ENCODE data around the gene CSAD. TPM values are rescaled to one million over a fixed set of nuclear protein-coding genes. Genes with fewer than 3 reads are reported as not detected.

CSAD gene
- total and polyA plus RNA-seq, 2 donors (not counting 1 experiment from before 2014, with no cell fraction given) = 57.0 to 64.6 TPM

GRCh38 chr12:53193985-53194716 lies 13.4 kb upstream of the CSAD start:
- intact Hi-C loops (cut with micrococcal nuclease) = no loop called here
- peaks cover 12% of the 10 kb centered on the region for H3K79me2 ChIP-seq (ENCODE audit: control insufficient read depth, insufficient read depth, low read length)
- CTCF ChIA-PET = interaction anchor here (1.0 to 15.7 kb wide), 7 partner anchors 9 to 101 kb away, joined by 3 to 201 read pairs (median 4); partner anchors contain the start of genes CSAD, ITGB7 and PFDN5

More at GRCh38 chr12:53193985-53194716, 13.4 kb upstream of the CSAD start:
- ATAC-seq (ENCODE audit: low read depth) = no peak
- no peak for DNase-seq
- Mint-ChIP-seq H3K9me3 (ENCODE audit: insufficient read depth) (no peaks in the 10 kb centered on the region), H3K27ac (peak overlapping the region; percentile 66), H3K4me1 (peaks cover 28% of the 10 kb centered on the region), H3K4me3 (no peak overlapping the region), H3K27me3 (no peaks in the 10 kb centered on the region)
- no peaks in the 10 kb centered on the region for H3K9me3 ChIP-seq (ENCODE audit: control extremely low read depth in 1 of 3, control insufficient read depth in 2 of 3, insufficient read depth in 1 of 3, low read length in 2 of 3)
- H2AFZ ChIP-seq (ENCODE audit: insufficient read depth, low read depth, low read length, poor library complexity, severe bottlenecking) = no peak overlapping the region
- no peak overlapping the region for H3K4me2 ChIP-seq (replicated peaks; ENCODE audit: low read depth, low read length, poor library complexity, severe bottlenecking)
- POLR2A ChIA-PET = no interaction called here
- H3K36me3 ChIP-seq (replicated peaks in 1 of 2; ENCODE audit: control extremely low read depth in 1 of 2, control insufficient read depth in 1 of 2, extremely low read depth in 1 of 2, insufficient read depth in 2 of 2, low read length in 1 of 2) = peaks cover 0 to 80% of the 10 kb centered on the region in 2 experiments
- peaks cover 16 to 23% of the 10 kb centered on the region in 2 donors for H3K4me1 ChIP-seq (ENCODE audit: control insufficient read depth in 2 of 2, insufficient read depth in 2 of 2, low read length in 2 of 2)
- H3K27me3 ChIP-seq (replicated peaks in 1 of 4; ENCODE audit: control extremely low read depth in 1 of 4, control insufficient read depth in 3 of 4, insufficient read depth in 4 of 4, low read length in 3 of 4) = no peaks in the 10 kb centered on the region
- H4K20me1 ChIP-seq (ENCODE audit: control insufficient read depth, insufficient read depth, low read length, poor library complexity, severe bottlenecking) = peaks cover 53% of the 10 kb centered on the region
- no peak overlapping the region for H3K9ac ChIP-seq (ENCODE audit: low read length)
- H3K27ac ChIP-seq (ENCODE audit: low read length in 2 of 2) = no peak overlapping the region
- no peak overlapping the region for H3K4me3 ChIP-seq (ENCODE audit: control extremely low read depth in 1 of 5, extremely low read depth in 1 of 5, insufficient read depth in 1 of 5, low read depth in 2 of 5, low read length in 4 of 5)
- TF ChIP-seq EZH2 (IDR thresholded peaks at IDR 0.05; ENCODE audit: borderline replicate concordance, insufficient read depth, low read depth, low read length, poor library complexity, severe bottlenecking) (no peak), CTCF (IDR thresholded peaks at IDR 0.05) (no peak)
- 96% methylated on average over 3 of the region's 11 CpGs for WGBS (ENCODE audit: insufficient coverage)
